ENCODE results near the gene JAK1. TPM values are rescaled to one million over a fixed set of nuclear protein-coding genes. Genes with fewer than 3 reads are reported as not detected.

The JAK1 gene
- total and polyA plus RNA-seq, 9 of the 15 experiments (the other 6 are each of a cell fraction or from before 2014, with no cell fraction given): 9.7 to 44.1 (median 42.5) TPM

- no peak for TF ChIP-seq ETV5 (CRISPR knock-in tag; IDR thresholded peaks at IDR 0.05; ENCODE audit: low read depth)
- 0 out of 2 replicates have a peak, but pooled peaks have one; percentile 23 for TF ChIP-seq CEBPB (tag; IDR thresholded peaks at IDR 0.05)
- TF ChIP-seq ELF1 (tag; IDR thresholded peaks at IDR 0.05): no peak
- TF ChIP-seq LCOR (CRISPR knock-in tag; IDR thresholded peaks at IDR 0.05): no peak
- TF ChIP-seq, protein P1, sequence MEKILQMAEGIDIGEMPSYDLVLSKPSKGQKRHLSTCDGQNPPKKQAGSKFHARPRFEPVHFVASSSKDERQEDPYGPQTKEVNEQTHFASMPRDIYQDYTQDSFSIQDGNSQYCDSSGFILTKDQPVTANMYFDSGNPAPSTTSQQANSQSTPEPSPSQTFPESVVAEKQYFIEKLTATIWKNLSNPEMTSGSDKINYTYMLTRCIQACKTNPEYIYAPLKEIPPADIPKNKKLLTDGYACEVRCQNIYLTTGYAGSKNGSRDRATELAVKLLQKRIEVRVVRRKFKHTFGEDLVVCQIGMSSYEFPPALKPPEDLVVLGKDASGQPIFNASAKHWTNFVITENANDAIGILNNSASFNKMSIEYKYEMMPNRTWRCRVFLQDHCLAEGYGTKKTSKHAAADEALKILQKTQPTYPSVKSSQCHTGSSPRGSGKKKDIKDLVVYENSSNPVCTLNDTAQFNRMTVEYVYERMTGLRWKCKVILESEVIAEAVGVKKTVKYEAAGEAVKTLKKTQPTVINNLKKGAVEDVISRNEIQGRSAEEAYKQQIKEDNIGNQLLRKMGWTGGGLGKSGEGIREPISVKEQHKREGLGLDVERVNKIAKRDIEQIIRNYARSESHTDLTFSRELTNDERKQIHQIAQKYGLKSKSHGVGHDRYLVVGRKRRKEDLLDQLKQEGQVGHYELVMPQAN (IDR thresholded peaks at IDR 0.05; ENCODE audit: borderline replicate concordance): no peak
- no peak for TF ChIP-seq PHTF2 (CRISPR knock-in tag; IDR thresholded peaks at IDR 0.05)
- no peak for TF ChIP-seq EWSR1 (IDR thresholded peaks at IDR 0.05; ENCODE audit: borderline replicate concordance, low read depth, partially characterized antibody)
- TF ChIP-seq GMEB1 (CRISPR knock-in tag; IDR thresholded peaks at IDR 0.05): no peak
- no peak for TF ChIP-seq ELK1 (CRISPR knock-in tag; IDR thresholded peaks at IDR 0.05)
- TF ChIP-seq, protein P2, sequence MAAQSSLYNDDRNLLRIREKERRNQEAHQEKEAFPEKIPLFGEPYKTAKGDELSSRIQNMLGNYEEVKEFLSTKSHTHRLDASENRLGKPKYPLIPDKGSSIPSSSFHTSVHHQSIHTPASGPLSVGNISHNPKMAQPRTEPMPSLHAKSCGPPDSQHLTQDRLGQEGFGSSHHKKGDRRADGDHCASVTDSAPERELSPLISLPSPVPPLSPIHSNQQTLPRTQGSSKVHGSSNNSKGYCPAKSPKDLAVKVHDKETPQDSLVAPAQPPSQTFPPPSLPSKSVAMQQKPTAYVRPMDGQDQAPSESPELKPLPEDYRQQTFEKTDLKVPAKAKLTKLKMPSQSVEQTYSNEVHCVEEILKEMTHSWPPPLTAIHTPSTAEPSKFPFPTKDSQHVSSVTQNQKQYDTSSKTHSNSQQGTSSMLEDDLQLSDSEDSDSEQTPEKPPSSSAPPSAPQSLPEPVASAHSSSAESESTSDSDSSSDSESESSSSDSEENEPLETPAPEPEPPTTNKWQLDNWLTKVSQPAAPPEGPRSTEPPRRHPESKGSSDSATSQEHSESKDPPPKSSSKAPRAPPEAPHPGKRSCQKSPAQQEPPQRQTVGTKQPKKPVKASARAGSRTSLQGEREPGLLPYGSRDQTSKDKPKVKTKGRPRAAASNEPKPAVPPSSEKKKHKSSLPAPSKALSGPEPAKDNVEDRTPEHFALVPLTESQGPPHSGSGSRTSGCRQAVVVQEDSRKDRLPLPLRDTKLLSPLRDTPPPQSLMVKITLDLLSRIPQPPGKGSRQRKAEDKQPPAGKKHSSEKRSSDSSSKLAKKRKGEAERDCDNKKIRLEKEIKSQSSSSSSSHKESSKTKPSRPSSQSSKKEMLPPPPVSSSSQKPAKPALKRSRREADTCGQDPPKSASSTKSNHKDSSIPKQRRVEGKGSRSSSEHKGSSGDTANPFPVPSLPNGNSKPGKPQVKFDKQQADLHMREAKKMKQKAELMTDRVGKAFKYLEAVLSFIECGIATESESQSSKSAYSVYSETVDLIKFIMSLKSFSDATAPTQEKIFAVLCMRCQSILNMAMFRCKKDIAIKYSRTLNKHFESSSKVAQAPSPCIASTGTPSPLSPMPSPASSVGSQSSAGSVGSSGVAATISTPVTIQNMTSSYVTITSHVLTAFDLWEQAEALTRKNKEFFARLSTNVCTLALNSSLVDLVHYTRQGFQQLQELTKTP (IDR thresholded peaks at IDR 0.05; ENCODE audit: low read depth in 1 of 2, partially characterized antibody in 2 of 2): peak in 1 of 2 experiments; percentile 18
- no peak for TF ChIP-seq GTF2E2 (tag; IDR thresholded peaks at IDR 0.05)
- no peak for TF ChIP-seq ZNF12 (CRISPR knock-in tag; IDR thresholded peaks at IDR 0.05)
- no peak for TF ChIP-seq MCM2 (IDR thresholded peaks at IDR 0.05; ENCODE audit: low read depth)
- peak; percentile 95 for TF ChIP-seq MEIS2 (IDR thresholded peaks at IDR 0.05; ENCODE audit: partially characterized antibody)
- no peak for TF ChIP-seq CREB1 (IDR thresholded peaks at IDR 0.05)
- no peak for TF ChIP-seq CREB1 (CRISPR knock-in tag; IDR thresholded peaks at IDR 0.05)
These were observed 17.2 kb downstream of the JAK1 start (continued) for GRCh38 chr1:64948905-64949833.

Measured in K562 (cell line).